Heart left ventricle (tissue), 16 donors: Measurements from ENCODE around the gene TCF7L2. TPM values are rescaled to one million over a fixed set of nuclear protein-coding genes. Genes with fewer than 3 reads are reported as not detected.

Experiments
- ATAC-seq, 4 donors: fragments of 200-7000 bp; cut with Tn5 transposase; one replicate each; pipeline ENCODE4 v1.9.1; 2020 to 2022; ENCODE audit warnings: moderate library complexity in 4 of 4, mild to moderate bottlenecking in 3 of 4, moderate number of reproducible peaks in 1 of 4
- DNase-seq, 5 donors: peaks; one replicate each; pipeline ENCODE4 v3.0.0-alpha.2; 2020
- H3K27ac ChIP-seq, 12 donors: fragments of 200-600 bp; sonication (generic) in 4 of 12; one replicate each; pipeline versions ENCODE4 v1.5.0 to v1.8.0; 2016 to 2022; ENCODE audit warnings: mild to moderate bottlenecking in 2 of 12
- H3K27me3 ChIP-seq, 9 donors: fragments of 200-600 bp; sonication (generic) in 2 of 9; one replicate each; pipeline versions ENCODE4 v1.5.1 to v1.8.0; 2016 to 2022; ENCODE audit warnings: mild to moderate bottlenecking in 3 of 9
- H3K36me3 ChIP-seq, 9 donors: fragments of 200-600 bp; sonication (generic) in 2 of 9; one replicate each; pipeline versions ENCODE4 v1.5.0 to v1.8.0; 2018 to 2022; ENCODE audit warnings: mild to moderate bottlenecking in 2 of 9
- H3K4me1 ChIP-seq, 12 donors: fragments of 200-600 bp; sonication (generic) in 4 of 12; one replicate each; pipeline versions ENCODE4 v1.5.0 to v1.8.0; 2016 to 2022; ENCODE audit warnings: mild to moderate bottlenecking in 3 of 12
- H3K4me3 ChIP-seq, 12 donors: fragments of 200-600 bp; sonication (generic) in 4 of 12; one replicate each; pipeline versions ENCODE4 v1.5.0 to v1.8.0; 2017 to 2022; ENCODE audit warnings: mild to moderate bottlenecking in 9 of 12, moderate library complexity in 4 of 12
- H3K9me3 ChIP-seq, 12 donors: fragments of 200-600 bp; sonication (generic) in 4 of 12; one replicate each; pipeline versions ENCODE4 v1.5.0 to v1.8.0; 2016 to 2022; ENCODE audit warnings: mild to moderate bottlenecking in 1 of 12
- POLR2A ChIP-seq, 2 donors: fragments of 450-650 bp; IDR thresholded peaks; one replicate each; pipeline ENCODE4 v1.6.1; 2017; ENCODE audit warnings: antibody characterized with exemption in 2 of 2, mild to moderate bottlenecking in 2 of 2, moderate library complexity in 2 of 2
- WGBS, 4 donors: extraction: QIAGEN DNeasy Blood & Tissue Kit in 2 of 4; methylation state at CpG; one replicate each; pipeline versions ENCODE4 v1.1.5 to v1.1.7; 2013 to 2018; 5-methylcytosine and 5-hydroxymethylcytosine counted together
- intact Hi-C, 10 donors: fragments of 100-400 bp; cut with DNase I; formaldehyde crosslinking; loops; one replicate each; pipeline versions ENCODE4 v1.11.1 to v1.14.2; 2022
- polyA plus RNA-seq, 2 donors: library from polyadenylated mRNA; stranded (reverse); fragments of 200-250 nt; gene quantifications; one replicate each; pipeline ENCODE4 v1.2.3, GENCODE V29; 2013
- total RNA-seq, 9 donors: library from RNA; depleted of rRNA in 2 of 9; stranded (reverse); fragments of >200 nt in 2 of 9; fragmentation: NEBNext Ultra II Directional in 3 of 9; extraction: Animal tissue kit (Norgen Biotek cat#: 25700) in 3 of 9; gene quantifications; one replicate each; pipeline versions ENCODE4 v1.1.0 to v1.2.4, GENCODE V29; 2016 to 2023
- TF ChIP-seq, protein P1 (sequence below), 12 donors: fragments of 200-600 bp; sonication (generic) in 4 of 12; IDR thresholded peaks; one replicate each; pipeline versions ENCODE4 v1.5.0 to v1.8.0; 2018 to 2022; ENCODE audit warnings: antibody characterized with exemption in 12 of 12, mild to moderate bottlenecking in 5 of 12
- donor health status: ischemic (EF 13 %, LVEDD 7.1; RV severe dilation, severe dysfunction).
- donor health status: healthy with polysubstance abuse.
- donor health status: DM: no; HTN: yes; CAD: no.
- donor health status: DM: no; HTN: no; CAD: no.
- donor health status: ischemic (EF 25% LVEDD 6.9; RV normal size, moderate dysfunction).
- donor health status: ischemic (EF 25% LVEDD 5.7; RV mildly dilated, moderate dysfunction).
- donor health status: healthy.
- donor health status: DM: yes; HTN: yes; CAD: no.
- donor health status: ischemic (EF 35%, LVEDD 5.7; RV mildly dilated, moderate dysfunction).
- donor health status: nonischemic (EF 11% LVEDD 7.7; RV severe dilation, severe dysfunction).
- donor health status: DM: yes; HTN: yes; CAD: no.
- donor health status: PGD.
- donor health status: ischemic (EF 29% LVEDD 5.4; RV normal size, mild dysfunction).
- donor health status: nonischemic (EF 23%, LVEDD 6.1; RV moderate dilation, normal function).

The TCF7L2 gene
- total and polyA plus RNA-seq, 11 donors: 4.3 to 17.5 (median 8.4) TPM

DNA sequence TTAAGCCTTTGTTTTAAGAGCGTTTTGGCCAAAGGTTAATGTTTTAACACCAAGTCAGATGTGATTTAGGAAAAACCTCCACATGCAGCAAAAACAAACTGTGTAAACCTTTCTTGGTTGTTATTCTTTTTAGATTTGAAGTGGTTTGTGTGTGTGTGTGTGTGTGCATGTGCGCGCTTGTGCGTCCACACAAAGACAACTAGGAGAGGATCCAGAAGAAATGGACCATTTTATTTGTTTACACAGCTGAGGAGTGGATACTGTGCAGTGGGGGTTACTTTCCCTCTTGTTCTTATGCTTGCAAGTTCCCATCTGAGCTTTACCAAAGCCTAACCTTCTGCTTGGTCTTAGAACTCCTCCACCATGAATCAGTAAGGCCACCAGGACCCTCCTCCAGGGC, 20.0 kb downstream of the TCF7L2 start:
- TF ChIP-seq, protein P1, sequence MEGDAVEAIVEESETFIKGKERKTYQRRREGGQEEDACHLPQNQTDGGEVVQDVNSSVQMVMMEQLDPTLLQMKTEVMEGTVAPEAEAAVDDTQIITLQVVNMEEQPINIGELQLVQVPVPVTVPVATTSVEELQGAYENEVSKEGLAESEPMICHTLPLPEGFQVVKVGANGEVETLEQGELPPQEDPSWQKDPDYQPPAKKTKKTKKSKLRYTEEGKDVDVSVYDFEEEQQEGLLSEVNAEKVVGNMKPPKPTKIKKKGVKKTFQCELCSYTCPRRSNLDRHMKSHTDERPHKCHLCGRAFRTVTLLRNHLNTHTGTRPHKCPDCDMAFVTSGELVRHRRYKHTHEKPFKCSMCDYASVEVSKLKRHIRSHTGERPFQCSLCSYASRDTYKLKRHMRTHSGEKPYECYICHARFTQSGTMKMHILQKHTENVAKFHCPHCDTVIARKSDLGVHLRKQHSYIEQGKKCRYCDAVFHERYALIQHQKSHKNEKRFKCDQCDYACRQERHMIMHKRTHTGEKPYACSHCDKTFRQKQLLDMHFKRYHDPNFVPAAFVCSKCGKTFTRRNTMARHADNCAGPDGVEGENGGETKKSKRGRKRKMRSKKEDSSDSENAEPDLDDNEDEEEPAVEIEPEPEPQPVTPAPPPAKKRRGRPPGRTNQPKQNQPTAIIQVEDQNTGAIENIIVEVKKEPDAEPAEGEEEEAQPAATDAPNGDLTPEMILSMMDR (IDR thresholded peaks at IDR 0.05): no peak
- TF ChIP-seq POLR2A (IDR thresholded peaks at IDR 0.05): no peak
- Histone ChIP-seq H3K4me3 (no peak overlapping the region), H3K4me1 (peaks cover 0 to 34% (median 14%) of the 10 kb centered on the region in 12 donors), H3K27me3 (no peaks in the 10 kb centered on the region), H3K36me3 (peaks cover 0 to 49% (median 23%) of the 10 kb centered on the region in 9 donors), H3K27ac (no peak overlapping the region), H3K9me3 (no peaks in the 10 kb centered on the region)
- ATAC-seq (no peak), DNase-seq (no peak)
- WGBS, 4 donors: 77 to 93% (median 82%) methylated on average over 4 of the region's 4 CpGs
- intact Hi-C loops: no loop called here

DNA sequence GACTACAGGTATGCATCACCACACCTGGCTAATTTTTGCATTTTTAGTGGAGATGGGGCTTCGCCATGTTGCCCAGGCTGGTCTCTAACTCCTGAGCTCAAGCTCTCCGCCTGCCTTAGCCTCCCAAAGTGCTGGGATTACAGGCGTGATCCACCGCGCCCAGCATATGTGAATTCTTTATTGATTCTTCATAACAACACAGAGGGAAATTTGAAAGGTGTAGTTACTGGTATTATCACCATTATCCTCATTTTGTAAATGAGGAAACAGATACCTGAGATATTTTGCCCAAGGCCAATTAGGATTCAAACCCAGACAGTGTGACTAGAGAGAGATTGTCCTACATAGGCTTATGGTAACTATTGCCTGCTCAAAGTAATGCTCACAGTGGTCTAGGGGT, 22.6 kb downstream of the TCF7L2 start:
- peaks cover 0 to 15% (median 0%) of the 10 kb centered on the region in 12 donors for H3K4me1 ChIP-seq
- no peak for ATAC-seq
- intact Hi-C loops: no loop called here
- DNase-seq: no peak
- H3K4me3 ChIP-seq: no peak overlapping the region
- peaks cover 0 to 50% (median 26%) of the 10 kb centered on the region in 9 donors for H3K36me3 ChIP-seq
- TF ChIP-seq POLR2A (IDR thresholded peaks at IDR 0.05): no peak
- TF ChIP-seq, protein P1 (IDR thresholded peaks at IDR 0.05): no peak
- H3K9me3 ChIP-seq: no peaks in the 10 kb centered on the region
- no peak overlapping the region for H3K27ac ChIP-seq
- H3K27me3 ChIP-seq: no peaks in the 10 kb centered on the region
- WGBS, 4 donors: 96 to 98% (median 98%) methylated on average over 5 of the region's 5 CpGs

DNA sequence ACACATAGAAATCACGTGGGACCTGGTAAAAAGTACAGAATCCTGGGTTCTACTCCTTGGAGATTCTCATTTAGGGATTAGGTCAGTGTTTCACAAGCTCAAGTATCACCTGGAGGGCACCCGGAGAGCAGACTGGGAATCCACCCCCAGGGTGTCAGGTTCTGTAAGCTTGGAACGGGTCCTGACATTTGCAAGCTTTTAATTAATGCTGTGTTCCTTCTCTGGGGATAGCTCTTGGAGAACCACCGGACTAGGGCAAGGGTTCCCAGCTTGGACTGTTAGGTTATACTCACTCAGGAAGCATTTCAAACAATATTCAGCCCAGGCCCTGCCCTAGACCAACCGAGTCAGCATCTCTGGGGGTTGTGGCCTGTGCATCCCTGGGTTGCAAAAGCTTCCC, 23.0 kb downstream of the TCF7L2 start:
- Histone ChIP-seq H3K27ac (no peak overlapping the region), H3K27me3 (no peaks in the 10 kb centered on the region), H3K36me3 (peaks cover 0 to 46% (median 21%) of the 10 kb centered on the region in 9 donors), H3K9me3 (no peaks in the 10 kb centered on the region), H3K4me1 (peaks cover 0 to 15% (median 0%) of the 10 kb centered on the region in 12 donors), H3K4me3 (no peak overlapping the region)
- intact Hi-C loops: no loop called here
- TF ChIP-seq, protein P1 (IDR thresholded peaks at IDR 0.05): no peak
- no peak for TF ChIP-seq POLR2A (IDR thresholded peaks at IDR 0.05)
- ATAC-seq (no peak), DNase-seq (no peak)
- WGBS, 4 donors: 85 to 92% (median 92%) methylated on average over 5 of the region's 5 CpGs

DNA sequence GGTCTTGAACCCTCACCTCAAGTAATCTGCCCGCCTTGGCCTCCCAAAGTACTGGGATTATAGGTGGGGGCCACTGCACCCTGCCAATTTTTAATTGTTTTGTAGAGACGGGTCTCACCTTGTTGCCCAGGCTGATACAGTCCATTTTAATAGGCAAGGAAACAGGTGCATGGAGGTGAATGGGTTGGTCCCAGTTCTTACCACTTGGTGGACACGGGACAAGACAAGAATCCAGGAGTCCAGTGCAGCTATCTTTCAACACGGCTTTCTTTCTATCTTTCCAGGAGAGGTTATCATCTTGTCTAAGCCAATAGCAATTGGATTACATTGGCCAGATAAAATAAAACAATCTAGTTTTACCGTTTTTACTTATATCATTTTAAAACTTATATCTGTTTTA, 23.8 kb downstream of the TCF7L2 start:
- Histone ChIP-seq H3K9me3 (no peaks in the 10 kb centered on the region), H3K4me3 (no peak overlapping the region), H3K27me3 (no peaks in the 10 kb centered on the region), H3K4me1 (peaks cover 0 to 15% (median 0%) of the 10 kb centered on the region in 12 donors), H3K36me3 (peaks cover 0 to 38% (median 14%) of the 10 kb centered on the region in 9 donors), H3K27ac (no peak overlapping the region)
- DNase-seq: no peak
- ATAC-seq: no peak
- intact Hi-C loops: no loop called here
- 89 to 97% (median 92%) methylated on average over 5 of the region's 5 CpGs for WGBS, 4 donors
- TF ChIP-seq POLR2A (IDR thresholded peaks at IDR 0.05): no peak
- TF ChIP-seq, protein P1 (IDR thresholded peaks at IDR 0.05): no peak
